Upper lobe of right lung (tissue), 1 donor: ENCODE measurements around the gene FOXE1. TPM values are rescaled to one million over a fixed set of nuclear protein-coding genes. Genes with fewer than 3 reads are reported as not detected.
A peak's percentile ranks its signal among the peaks of the same experiment; 100 is the strongest.

Experiments used
- ATAC-seq: fragments of 200-7000 bp; cut with Tn5 transposase; one replicate; pipeline ENCODE4 v1.9.1; 2020; ENCODE audit warnings: mild to moderate bottlenecking, moderate library complexity
- DNase-seq: peaks from one replicate; pipeline ENCODE4 v3.0.0-alpha.2; 2020
- H3K27ac ChIP-seq: fragments of 200-600 bp; one replicate; pipeline ENCODE4 v1.8.0; 2022
- H3K27me3 ChIP-seq: fragments of 200-600 bp; one replicate; pipeline ENCODE4 v1.8.0; 2022; ENCODE audit warnings: mild to moderate bottlenecking
- H3K36me3 ChIP-seq: fragments of 200-600 bp; one replicate; pipeline ENCODE4 v1.8.0; 2022
- H3K4me1 ChIP-seq: fragments of 200-600 bp; one replicate; pipeline ENCODE4 v1.8.0; 2022
- H3K4me3 ChIP-seq: fragments of 200-600 bp; one replicate; pipeline ENCODE4 v1.8.0; 2022; ENCODE audit warnings: mild to moderate bottlenecking
- H3K9me3 ChIP-seq: fragments of 200-600 bp; one replicate; pipeline ENCODE4 v1.8.0; 2022
- CTCF ChIP-seq: fragments of 200-600 bp; IDR thresholded peaks from one replicate; pipeline ENCODE4 v1.8.0; 2022; ENCODE audit warnings: antibody characterized with exemption
- intact Hi-C: fragments of 100-400 bp; cut with DNase I; formaldehyde crosslinking; loops from one replicate; pipeline ENCODE4 v1.11.0; 2022
- total RNA-seq: library from RNA; stranded (reverse); fragmentation: NEBNext Ultra II Directional; extraction: Animal tissue kit (Norgen Biotek cat#: 25700); gene quantifications from one replicate; pipeline ENCODE4 v1.2.1, GENCODE V29; 2021
- donor health status: DM: no; HTN: yes; CAD: no; lungs with severe emphysema.

Gene FOXE1
- total RNA-seq, 1 donor from 2014 or later, result not detected

GRCh38 chr9:97880336-97880735 is 27.3 kb downstream of the FOXE1 start:
- Histone ChIP-seq H3K4me1 (peaks cover 3% of the 10 kb centered on the region), H3K27me3 (no peaks in the 10 kb centered on the region), H3K27ac (no peak overlapping the region), H3K4me3 (no peak overlapping the region), H3K36me3 (no peaks in the 10 kb centered on the region), H3K9me3 (no peaks in the 10 kb centered on the region)
- DNase-seq (no peak), ATAC-seq (no peak)
- no peak for TF ChIP-seq CTCF
- intact Hi-C loops, result no loop called here

GRCh38 chr9:97889941-97890887 is 37.2 kb downstream of the FOXE1 start:
- Histone ChIP-seq H3K4me1 (no peaks in the 10 kb centered on the region), H3K9me3 (no peaks in the 10 kb centered on the region), H3K36me3 (no peaks in the 10 kb centered on the region), H3K27me3 (no peaks in the 10 kb centered on the region), H3K27ac (no peak overlapping the region), H3K4me3 (no peak overlapping the region)
- TF ChIP-seq CTCF, result peak; percentile 72
- intact Hi-C loops, result no loop called here
- DNase-seq (peak; percentile 74), ATAC-seq (peak; percentile 85)

- Histone ChIP-seq H3K4me1 (no peaks in the 10 kb centered on the region), H3K4me3 (no peak overlapping the region), H3K36me3 (no peaks in the 10 kb centered on the region), H3K27ac (no peak overlapping the region), H3K9me3 (no peaks in the 10 kb centered on the region), H3K27me3 (no peaks in the 10 kb centered on the region)
- DNase-seq, result no peak
- no peak for ATAC-seq
- TF ChIP-seq CTCF, result no peak
- intact Hi-C loops, result no loop called here
Measured at GRCh38 chr9:97891736-97892135, 38.7 kb downstream of the FOXE1 start.

GRCh38 chr9:97892421-97892820 is 39.4 kb downstream of the FOXE1 start:
- intact Hi-C loops, result no loop called here
- no peak for ATAC-seq

GRCh38 chr9:97895211-97895610 is 42.2 kb downstream of the FOXE1 start:
- H3K27ac ChIP-seq, result no peak overlapping the region
- peaks cover 20% of the 10 kb centered on the region for H3K36me3 ChIP-seq
- H3K27me3 ChIP-seq, result no peaks in the 10 kb centered on the region
- DNase-seq (no peak), ATAC-seq (no peak)
- TF ChIP-seq CTCF, result no peak
- no peak overlapping the region for H3K4me3 ChIP-seq
- H3K9me3 ChIP-seq, result no peaks in the 10 kb centered on the region
- no peaks in the 10 kb centered on the region for H3K4me1 ChIP-seq
- intact Hi-C loops, result no loop called here

More at GRCh38 chr9:97892421-97892820, 39.4 kb downstream of the FOXE1 start:
- Histone ChIP-seq H3K4me3 (no peak overlapping the region), H3K9me3 (no peaks in the 10 kb centered on the region), H3K27ac (no peak overlapping the region), H3K36me3 (peaks cover 4% of the 10 kb centered on the region), H3K27me3 (no peaks in the 10 kb centered on the region), H3K4me1 (no peaks in the 10 kb centered on the region)
- TF ChIP-seq CTCF, result no peak
- DNase-seq, result no peak
